Stimulated activated CD4-positive, alpha-beta T cell treated with anti-CD3 and anti-CD28 coated beads, Interleukin-4, amount 100 ng/mL, for 24 hours (primary cell): ENCODE data around the gene STAT5B.
"Not testable (repeated sequence)": the region's sequence is repeated elsewhere in the genome, so short reads cannot be mapped to it uniquely, and the experiment has no call there.

ENCODE experiments used
- DNase-seq: peaks from one replicate; pipeline ENCODE4 v3.0.0-alpha.2; 2020

The STAT5B gene

GRCh38 chr17:42305543-42306384 is 29.6 kb upstream of the STAT5B start:
- DNase-seq, result no peak

- not testable (repeated sequence) for DNase-seq
These were observed 28.8 kb upstream of the STAT5B start for GRCh38 chr17:42305031-42305330.

- DNase-seq, result no peak
These were observed 28.2 kb upstream of the STAT5B start for GRCh38 chr17:42304187-42305030.

GRCh38 chr17:42303694-42304093 is 27.5 kb upstream of the STAT5B start:
- DNase-seq, result no peak

- DNase-seq, result no peak
These were observed 24.8 kb upstream of the STAT5B start for GRCh38 chr17:42301022-42301421.

GRCh38 chr17:42299913-42300312 is 23.7 kb upstream of the STAT5B start:
- DNase-seq, result not testable (repeated sequence)

GRCh38 chr17:42299361-42299760 is 23.2 kb upstream of the STAT5B start:
- DNase-seq, result not testable (repeated sequence)

GRCh38 chr17:42297775-42298174 is 21.6 kb upstream of the STAT5B start:
- DNase-seq, result not testable (repeated sequence)

- DNase-seq, result no peak
These were observed 19.8 kb upstream of the STAT5B start for GRCh38 chr17:42296012-42296411.

GRCh38 chr17:42294469-42295398 is 18.5 kb upstream of the STAT5B start:
- DNase-seq, result no peak

- DNase-seq, result no peak
These were observed 14.9 kb upstream of the STAT5B start for GRCh38 chr17:42291129-42291528.

- no peak for DNase-seq
These were observed 14.4 kb upstream of the STAT5B start for GRCh38 chr17:42290577-42290976.

- DNase-seq, result peak; percentile 78
These were observed 13.5 kb upstream of the STAT5B start for GRCh38 chr17:42289611-42290181.

- DNase-seq, result peak; percentile 62
These were observed 12.8 kb upstream of the STAT5B start for GRCh38 chr17:42288803-42289610.

- peak; percentile 79 for DNase-seq
These were observed 12.0 kb upstream of the STAT5B start, which contains the start of gene STAT5A for GRCh38 chr17:42287977-42288802. Gene STAT5A, plus strand, starts transcription at chr17:42288498. Its CDS starts 914 bp downstream, at chr17:42289412.

GRCh38 chr17:42287305-42287976 is 11.2 kb upstream of the STAT5B start:
- DNase-seq, result peak; percentile 59

- DNase-seq, result no peak
These were observed 10.4 kb upstream of the STAT5B start for GRCh38 chr17:42286411-42287221.

GRCh38 chr17:42285346-42286050 is 9.3 kb upstream of the STAT5B start:
- no peak for DNase-seq
